Measurements from ENCODE around the gene FAM83E.
"Not testable (repeated sequence)": the region's sequence is repeated elsewhere in the genome, so short reads cannot be mapped to it uniquely, and the experiment has no call there.

Gene FAM83E

GRCh38 chr19:48614436-48615230, at the start of gene FAM83E:
FAM83E (minus strand) TSS chr19:48615076; CDS start chr19:48613372, 1,704 bp downstream.
- Histone ChIP-seq H3K27ac (ENCODE audit: low read length) (no peak within 1 kb of the TSS), H3K36me3 (ENCODE audit: control insufficient read depth, insufficient read depth, low read length) (peaks cover 21% of the 10 kb centered on the region), H3K4me3 (ENCODE audit: low read length) (no peak within 1 kb of the TSS; the same call in 1 of the 2 replicates), H3K27me3 (ENCODE audit: control insufficient read depth, insufficient read depth, low read length) (no peaks in the 10 kb centered on the region), H3K4me1 (ENCODE audit: control insufficient read depth, insufficient read depth, low read length) (peaks cover 4% of the 10 kb centered on the region), H3K9me3 (ENCODE audit: control insufficient read depth, insufficient read depth, low read length) (no peaks in the 10 kb centered on the region)
- WGBS (ENCODE audit: insufficient coverage, insufficient read length) = no CpG with 5 or more reads among the region's 31 CpGs
- no peak for DNase-seq (ENCODE audit: low read depth, low spot score)

DNA sequence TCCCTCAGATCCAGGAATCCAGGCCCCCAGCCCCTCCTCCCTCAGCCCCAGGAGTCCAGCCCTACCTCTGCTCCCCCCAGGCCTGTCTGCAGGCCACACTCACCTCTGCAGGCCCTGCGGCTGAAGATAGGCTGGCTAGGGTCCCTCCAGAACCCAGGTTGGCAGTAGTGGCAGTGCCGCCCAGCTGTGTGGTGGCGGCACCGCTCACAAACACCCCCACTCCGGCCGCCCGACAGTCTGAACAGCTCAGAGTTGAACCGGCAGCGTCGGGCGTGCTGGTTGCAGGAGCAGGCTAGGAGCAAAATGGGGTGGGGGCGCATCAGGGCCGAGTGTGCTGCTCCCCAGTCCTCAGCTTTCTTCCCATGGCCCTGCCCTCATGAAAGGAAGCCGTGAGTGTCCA, 49.6 kb upstream of the FAM83E start:
- H3K27me3 ChIP-seq (ENCODE audit: control insufficient read depth, insufficient read depth, low read length) = no peaks in the 10 kb centered on the region
- DNase-seq (ENCODE audit: low read depth, low spot score) = no peak
- H3K4me1 ChIP-seq (ENCODE audit: control insufficient read depth, insufficient read depth, low read length) = no peaks in the 10 kb centered on the region
- H3K27ac ChIP-seq (ENCODE audit: low read length) = no peak overlapping the region
- H3K4me3 ChIP-seq (ENCODE audit: low read length) = no peak overlapping the region
- H3K36me3 ChIP-seq (ENCODE audit: control insufficient read depth, insufficient read depth, low read length) = no peaks in the 10 kb centered on the region
- H3K9me3 ChIP-seq (ENCODE audit: control insufficient read depth, insufficient read depth, low read length) = no peaks in the 10 kb centered on the region
- no CpG with 5 or more reads among the region's 14 CpGs for WGBS (ENCODE audit: insufficient coverage, insufficient read length)

GRCh38 chr19:48663667-48664066, 48.8 kb upstream of the FAM83E start:
- no peaks in the 10 kb centered on the region for H3K9me3 ChIP-seq (ENCODE audit: control insufficient read depth, insufficient read depth, low read length)
- H3K4me3 ChIP-seq (ENCODE audit: low read length) = no peak overlapping the region
- DNase-seq (ENCODE audit: low read depth, low spot score) = no peak
- H3K36me3 ChIP-seq (ENCODE audit: control insufficient read depth, insufficient read depth, low read length) = no peaks in the 10 kb centered on the region
- no peak overlapping the region for H3K27ac ChIP-seq (ENCODE audit: low read length)
- H3K27me3 ChIP-seq (ENCODE audit: control insufficient read depth, insufficient read depth, low read length) = no peaks in the 10 kb centered on the region
- no peaks in the 10 kb centered on the region for H3K4me1 ChIP-seq (ENCODE audit: control insufficient read depth, insufficient read depth, low read length)
- WGBS (ENCODE audit: insufficient coverage, insufficient read length) = no CpG with 5 or more reads among the region's 4 CpGs

DNA sequence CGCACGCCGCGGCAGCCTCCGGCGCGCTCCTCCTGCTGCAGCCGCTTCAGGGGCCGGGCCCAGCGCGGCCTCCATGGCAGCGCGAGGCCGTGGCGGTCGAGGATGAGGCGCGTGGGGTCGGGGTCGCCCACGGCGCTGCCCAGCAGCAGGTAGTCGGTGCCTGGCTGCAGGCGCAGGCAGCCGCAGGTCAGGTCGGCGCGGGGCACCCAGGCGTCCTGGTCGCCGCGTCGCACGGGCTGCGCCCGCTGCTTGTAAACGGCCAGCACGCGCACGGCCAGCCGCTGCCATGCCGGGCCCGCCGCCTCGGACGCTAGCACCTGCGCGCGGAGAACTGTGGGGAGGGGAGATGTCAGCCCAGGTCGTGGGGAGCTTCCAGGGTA, 46.8 kb upstream of the FAM83E start:
- WGBS (ENCODE audit: insufficient coverage, insufficient read length) = no CpG with 5 or more reads among the region's 50 CpGs
- no peak overlapping the region for H3K27ac ChIP-seq (ENCODE audit: low read length)
- H3K4me3 ChIP-seq (ENCODE audit: low read length) = no peak overlapping the region
- DNase-seq (ENCODE audit: low read depth, low spot score) = no peak
- H3K4me1 ChIP-seq (ENCODE audit: control insufficient read depth, insufficient read depth, low read length) = no peaks in the 10 kb centered on the region
- H3K9me3 ChIP-seq (ENCODE audit: control insufficient read depth, insufficient read depth, low read length) = no peaks in the 10 kb centered on the region
- no peaks in the 10 kb centered on the region for H3K36me3 ChIP-seq (ENCODE audit: control insufficient read depth, insufficient read depth, low read length)
- no peaks in the 10 kb centered on the region for H3K27me3 ChIP-seq (ENCODE audit: control insufficient read depth, insufficient read depth, low read length)

- no peak overlapping the region for H3K27ac ChIP-seq (ENCODE audit: low read length)
- WGBS (ENCODE audit: insufficient coverage, insufficient read length) = no CpG with 5 or more reads among the region's 35 CpGs
- H3K4me1 ChIP-seq (ENCODE audit: control insufficient read depth, insufficient read depth, low read length) = no peaks in the 10 kb centered on the region
- H3K36me3 ChIP-seq (ENCODE audit: control insufficient read depth, insufficient read depth, low read length) = no peaks in the 10 kb centered on the region
- no peaks in the 10 kb centered on the region for H3K9me3 ChIP-seq (ENCODE audit: control insufficient read depth, insufficient read depth, low read length)
- DNase-seq (ENCODE audit: low read depth, low spot score) = peak; percentile 85
- H3K27me3 ChIP-seq (ENCODE audit: control insufficient read depth, insufficient read depth, low read length) = no peaks in the 10 kb centered on the region
- H3K4me3 ChIP-seq (ENCODE audit: low read length) = no peak overlapping the region
Observed at GRCh38 chr19:48660852-48661710, 46.2 kb upstream of the FAM83E start.

GRCh38 chr19:48659768-48660167, 44.9 kb upstream of the FAM83E start:
- DNase-seq (ENCODE audit: low read depth, low spot score) = no peak
- no CpG with 5 or more reads among the region's 5 CpGs for whole genome bisulfite sequencing (ENCODE audit: insufficient coverage, insufficient read length)

GRCh38 chr19:48658483-48658882, 43.6 kb upstream of the FAM83E start:
- Histone ChIP-seq H3K27me3 (ENCODE audit: control insufficient read depth, insufficient read depth, low read length) (no peaks in the 10 kb centered on the region), H3K27ac (ENCODE audit: low read length) (no peak overlapping the region), H3K4me1 (ENCODE audit: control insufficient read depth, insufficient read depth, low read length) (no peaks in the 10 kb centered on the region), H3K4me3 (ENCODE audit: low read length) (no peak overlapping the region), H3K36me3 (ENCODE audit: control insufficient read depth, insufficient read depth, low read length) (no peaks in the 10 kb centered on the region), H3K9me3 (ENCODE audit: control insufficient read depth, insufficient read depth, low read length) (no peaks in the 10 kb centered on the region)
- DNase-seq (ENCODE audit: low read depth, low spot score) = no peak
- WGBS (ENCODE audit: insufficient coverage, insufficient read length) = no CpG with 5 or more reads among the region's 6 CpGs

More at GRCh38 chr19:48659768-48660167, 44.9 kb upstream of the FAM83E start:
- Histone ChIP-seq H3K9me3 (ENCODE audit: control insufficient read depth, insufficient read depth, low read length) (no peaks in the 10 kb centered on the region), H3K4me3 (ENCODE audit: low read length) (no peak overlapping the region), H3K27ac (ENCODE audit: low read length) (no peak overlapping the region), H3K4me1 (ENCODE audit: control insufficient read depth, insufficient read depth, low read length) (no peaks in the 10 kb centered on the region), H3K36me3 (ENCODE audit: control insufficient read depth, insufficient read depth, low read length) (no peaks in the 10 kb centered on the region), H3K27me3 (ENCODE audit: control insufficient read depth, insufficient read depth, low read length) (no peaks in the 10 kb centered on the region)

DNA sequence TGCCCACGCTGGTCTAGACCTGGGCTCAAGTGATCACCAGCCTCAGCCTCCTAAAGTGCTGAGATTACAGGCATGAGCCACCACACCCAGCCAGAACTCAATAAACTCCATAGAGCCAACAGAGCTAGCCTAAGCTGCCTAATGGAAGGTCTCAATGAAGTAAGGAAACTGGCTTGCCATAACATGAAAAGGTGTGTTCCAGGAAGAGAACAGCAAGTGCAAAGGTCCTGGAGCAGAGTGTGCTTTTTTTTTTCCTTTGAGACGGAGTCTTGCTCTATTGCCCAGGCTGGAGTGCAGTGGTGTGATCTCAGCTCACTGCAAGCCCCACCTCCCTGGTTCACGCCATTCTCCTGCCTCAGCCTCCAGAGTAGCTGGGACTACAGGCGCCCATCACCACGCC, 43.0 kb upstream of the FAM83E start:
- H3K27me3 ChIP-seq (ENCODE audit: control insufficient read depth, insufficient read depth, low read length); H3K4me1 ChIP-seq (ENCODE audit: control insufficient read depth, insufficient read depth, low read length); H3K4me3 ChIP-seq (ENCODE audit: low read length); H3K36me3 ChIP-seq (ENCODE audit: control insufficient read depth, insufficient read depth, low read length); H3K27ac ChIP-seq (ENCODE audit: low read length); H3K9me3 ChIP-seq (ENCODE audit: control insufficient read depth, insufficient read depth, low read length); DNase-seq (ENCODE audit: low read depth, low spot score): not testable (repeated sequence)
- no CpG with 5 or more reads among the region's 5 CpGs for WGBS (ENCODE audit: insufficient coverage, insufficient read length)

GRCh38 chr19:48656840-48657474, 42.1 kb upstream of the FAM83E start:
- Histone ChIP-seq H3K36me3 (ENCODE audit: control insufficient read depth, insufficient read depth, low read length) (no peaks in the 10 kb centered on the region), H3K27ac (ENCODE audit: low read length) (no peak overlapping the region), H3K9me3 (ENCODE audit: control insufficient read depth, insufficient read depth, low read length) (no peaks in the 10 kb centered on the region), H3K27me3 (ENCODE audit: control insufficient read depth, insufficient read depth, low read length) (no peaks in the 10 kb centered on the region), H3K4me3 (ENCODE audit: low read length) (no peak overlapping the region), H3K4me1 (ENCODE audit: control insufficient read depth, insufficient read depth, low read length) (no peaks in the 10 kb centered on the region)
- WGBS (ENCODE audit: insufficient coverage, insufficient read length) = no CpG with 5 or more reads among the region's 16 CpGs
- no peak for DNase-seq (ENCODE audit: low read depth, low spot score)

DNA sequence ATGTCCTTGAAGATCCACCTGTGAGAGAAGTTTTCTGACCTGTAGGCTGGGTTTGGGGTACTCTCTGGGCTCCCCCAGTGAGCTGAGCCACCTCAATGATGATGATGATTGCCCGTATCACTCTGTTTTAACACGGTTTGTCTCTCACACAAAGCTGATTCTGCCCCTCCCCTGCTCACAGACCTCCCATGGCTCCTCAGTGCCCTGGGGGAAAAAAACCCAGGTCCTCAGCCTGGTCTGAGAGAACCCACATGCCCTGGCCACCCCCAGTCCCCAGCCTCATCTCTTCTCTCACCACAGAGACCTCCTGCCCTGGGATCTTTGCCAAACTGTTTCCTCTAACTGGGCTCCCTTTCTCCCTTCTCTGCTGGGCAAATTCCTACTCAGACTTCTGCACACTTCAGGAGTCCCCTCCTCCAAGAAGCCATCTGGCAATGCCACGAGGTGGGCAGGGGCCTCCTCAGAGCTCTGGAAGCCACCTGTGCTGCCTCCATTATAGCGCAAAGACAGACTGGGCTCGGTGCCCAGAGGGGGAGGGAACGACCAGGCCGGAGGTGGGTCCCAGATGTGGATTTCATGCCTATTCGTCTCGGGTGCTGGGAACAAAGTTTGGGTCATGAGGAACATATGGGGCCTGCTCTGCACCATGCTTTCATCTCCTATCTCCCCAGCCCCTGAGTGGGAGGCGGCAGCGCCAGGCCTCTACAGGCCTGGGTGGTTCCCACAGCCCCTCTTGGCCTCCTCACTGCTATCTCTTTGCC, 39.6 kb upstream of the FAM83E start:
- no CpG with 5 or more reads among the region's 11 CpGs for WGBS (ENCODE audit: insufficient coverage, insufficient read length)

More for the DNA sequence above, 39.6 kb upstream of the FAM83E start:
- Histone ChIP-seq H3K36me3 (ENCODE audit: control insufficient read depth, insufficient read depth, low read length) (no peaks in the 10 kb centered on the region), H3K27ac (ENCODE audit: low read length) (no peak overlapping the region), H3K4me1 (ENCODE audit: control insufficient read depth, insufficient read depth, low read length) (no peaks in the 10 kb centered on the region), H3K27me3 (ENCODE audit: control insufficient read depth, insufficient read depth, low read length) (no peaks in the 10 kb centered on the region), H3K4me3 (ENCODE audit: low read length) (no peak overlapping the region), H3K9me3 (ENCODE audit: control insufficient read depth, insufficient read depth, low read length) (no peaks in the 10 kb centered on the region)
- no peak for DNase-seq (ENCODE audit: low read depth, low spot score)

Measured in iPS DF 6.9 (cell line).